IPS-18a (cell line): Measurements from ENCODE around the gene TUBA8.
"Not testable (repeated sequence)": the region's sequence is repeated elsewhere in the genome, so short reads cannot be mapped to it uniquely, and the experiment has no call there.

Source experiments
- H3K27ac ChIP-seq: one replicate; pipeline ENCODE4 v1.5.1; 2013; ENCODE audit warnings: low read length
- H3K27me3 ChIP-seq: one replicate; pipeline ENCODE4 v1.6.1; 2013; ENCODE audit warnings: mild to moderate bottlenecking, low read length; ENCODE audit not compliant: control insufficient read depth, insufficient read depth
- H3K36me3 ChIP-seq: one replicate; pipeline ENCODE4 v1.6.1; 2013; ENCODE audit warnings: low read depth, low read length; ENCODE audit not compliant: control insufficient read depth
- H3K4me1 ChIP-seq: one replicate; pipeline ENCODE4 v1.6.1; 2013; ENCODE audit warnings: low read depth, low read length; ENCODE audit not compliant: control insufficient read depth
- H3K4me3 ChIP-seq: one replicate; pipeline ENCODE4 v1.5.1; 2013; ENCODE audit warnings: low read length
- H3K9ac ChIP-seq: one replicate; pipeline ENCODE4 v1.6.1; 2013; ENCODE audit warnings: mild to moderate bottlenecking, low read length, moderate library complexity
- H3K9me3 ChIP-seq: one replicate; pipeline ENCODE4 v1.6.1; 2013; ENCODE audit warnings: low read depth, low read length; ENCODE audit not compliant: control insufficient read depth

The TUBA8 gene

DNA sequence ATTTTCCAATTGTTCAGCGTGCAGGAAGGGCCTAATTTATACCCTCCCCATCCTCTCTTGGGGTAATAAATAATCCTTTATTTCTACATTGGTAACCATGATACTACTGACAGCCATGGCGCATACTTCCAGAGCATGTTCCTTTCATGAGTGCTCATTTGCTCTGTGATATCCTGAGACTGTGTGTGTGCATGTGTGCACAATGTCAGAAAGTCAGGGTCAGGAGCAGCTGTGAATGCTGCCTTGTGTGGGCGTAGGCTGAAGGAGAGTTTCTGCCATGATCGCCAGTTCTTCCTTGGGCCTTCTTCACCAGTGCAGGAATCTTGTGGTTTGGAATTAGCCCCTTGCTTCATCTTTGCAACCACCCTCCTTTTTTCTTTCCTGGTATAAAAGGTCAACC lies 10.2 kb downstream of the TUBA8 start:
- H3K9ac ChIP-seq = no peak overlapping the region

DNA sequence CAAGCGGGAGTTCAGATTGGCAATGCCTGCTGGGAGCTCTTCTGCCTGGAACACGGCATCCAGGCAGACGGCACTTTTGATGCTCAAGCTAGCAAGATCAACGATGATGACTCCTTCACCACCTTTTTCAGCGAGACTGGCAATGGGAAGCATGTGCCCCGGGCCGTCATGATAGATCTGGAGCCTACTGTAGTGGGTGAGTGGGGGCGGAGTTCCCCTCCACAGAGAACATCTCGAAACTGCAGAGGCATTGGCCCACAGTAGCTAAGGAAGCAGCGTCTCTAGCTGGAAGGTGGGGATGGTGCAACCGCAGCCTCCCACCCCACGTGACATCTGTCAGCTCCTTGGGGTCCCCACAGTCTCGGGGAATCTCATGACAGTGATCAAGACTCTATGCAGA lies 10.9 kb downstream of the TUBA8 start:
- H3K9me3 ChIP-seq = no peaks in the 10 kb centered on the region
- H3K9ac ChIP-seq = no peak overlapping the region
- peaks cover 5% of the 10 kb centered on the region for H3K4me1 ChIP-seq
- no peak overlapping the region for H3K4me3 ChIP-seq
- H3K27me3 ChIP-seq = no peaks in the 10 kb centered on the region
- no peaks in the 10 kb centered on the region for H3K36me3 ChIP-seq
- no peak overlapping the region for H3K27ac ChIP-seq

More for the DNA sequence above, 10.2 kb downstream of the TUBA8 start:
- no peaks in the 10 kb centered on the region for H3K9me3 ChIP-seq
- no peak overlapping the region for H3K4me3 ChIP-seq
- no peak overlapping the region for H3K27ac ChIP-seq
- H3K4me1 ChIP-seq = peaks cover 5% of the 10 kb centered on the region
- no peaks in the 10 kb centered on the region for H3K36me3 ChIP-seq
- no peaks in the 10 kb centered on the region for H3K27me3 ChIP-seq

DNA sequence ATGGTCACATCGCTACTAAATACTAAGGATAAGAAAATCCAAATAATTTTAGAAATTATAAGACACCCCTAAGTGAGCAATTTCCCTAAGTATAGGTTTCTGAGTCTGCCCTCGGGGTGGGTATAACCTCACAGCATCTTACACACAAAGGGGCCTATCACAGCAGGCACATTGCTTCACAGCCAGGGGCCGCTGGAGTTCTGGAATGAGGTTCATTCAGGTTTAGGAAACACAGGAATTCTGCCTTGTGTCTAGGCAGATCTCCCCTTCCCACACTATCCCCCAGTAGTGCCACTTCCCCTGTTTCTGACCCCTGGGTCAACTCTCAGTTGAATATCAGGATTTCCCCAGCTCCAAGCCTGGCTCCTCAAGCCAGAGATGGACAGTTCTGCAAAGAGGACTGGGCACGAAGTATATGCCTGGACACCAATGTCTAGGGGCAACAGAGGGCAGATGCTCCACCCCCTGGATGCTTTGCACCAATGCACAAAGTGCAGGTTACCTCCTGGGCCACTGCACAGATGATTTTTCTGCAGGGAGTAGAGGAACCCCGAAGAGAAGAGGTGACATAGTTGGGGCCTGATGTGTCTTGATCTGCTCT lies 11.4 kb downstream of the TUBA8 start:
- Histone ChIP-seq H3K27me3 (no peaks in the 10 kb centered on the region), H3K9me3 (no peaks in the 10 kb centered on the region), H3K4me1 (peaks cover 5% of the 10 kb centered on the region), H3K4me3 (no peak overlapping the region), H3K36me3 (no peaks in the 10 kb centered on the region), H3K9ac (no peak overlapping the region), H3K27ac (no peak overlapping the region)

DNA sequence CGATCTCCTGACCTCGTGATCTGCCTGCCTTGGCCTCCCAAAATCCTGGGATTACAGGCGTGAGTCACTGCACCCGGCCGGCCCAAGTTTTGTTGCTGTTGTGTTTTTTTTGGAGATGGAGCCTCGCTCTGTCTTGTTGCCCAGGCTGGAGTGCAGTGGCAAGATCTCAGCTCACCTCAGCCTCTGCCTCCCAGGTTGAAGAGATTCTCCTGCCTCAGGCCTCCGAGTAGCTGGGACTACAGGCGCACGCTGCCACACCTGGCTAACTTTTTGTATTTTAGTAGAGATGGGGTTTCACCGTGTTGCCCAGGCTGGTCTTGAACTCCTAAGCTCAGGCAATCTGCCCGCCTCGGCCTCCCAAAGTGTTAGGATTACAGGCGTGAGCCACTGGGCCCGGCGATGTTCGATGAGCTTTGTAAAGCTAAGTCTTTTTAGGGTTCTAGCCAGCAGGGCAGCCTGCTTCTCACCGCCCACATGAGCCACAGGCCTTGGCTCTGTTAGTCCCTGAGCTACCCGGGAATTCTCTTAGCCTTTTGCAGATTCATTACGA lies 12.9 kb downstream of the TUBA8 start:
- not testable (repeated sequence) for H3K9ac ChIP-seq, H3K36me3 ChIP-seq, H3K9me3 ChIP-seq, H3K27ac ChIP-seq, H3K4me1 ChIP-seq, H3K4me3 ChIP-seq, H3K27me3 ChIP-seq

DNA sequence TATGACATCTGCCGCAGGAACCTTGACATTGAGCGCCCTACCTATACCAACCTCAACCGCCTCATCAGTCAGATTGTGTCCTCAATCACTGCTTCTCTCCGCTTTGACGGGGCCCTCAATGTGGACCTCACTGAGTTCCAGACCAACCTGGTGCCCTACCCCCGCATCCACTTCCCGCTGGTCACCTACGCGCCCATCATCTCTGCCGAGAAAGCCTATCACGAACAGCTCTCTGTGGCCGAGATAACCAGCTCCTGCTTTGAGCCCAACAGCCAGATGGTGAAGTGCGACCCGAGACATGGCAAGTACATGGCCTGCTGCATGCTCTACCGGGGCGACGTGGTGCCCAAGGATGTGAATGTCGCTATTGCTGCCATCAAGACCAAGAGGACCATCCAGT lies 16.0 kb downstream of the TUBA8 start:
- Histone ChIP-seq H3K4me1 (peaks cover 5% of the 10 kb centered on the region), H3K4me3 (no peak overlapping the region), H3K9ac (no peak overlapping the region), H3K36me3 (no peaks in the 10 kb centered on the region), H3K27me3 (no peaks in the 10 kb centered on the region), H3K27ac (no peak overlapping the region), H3K9me3 (no peaks in the 10 kb centered on the region)

DNA sequence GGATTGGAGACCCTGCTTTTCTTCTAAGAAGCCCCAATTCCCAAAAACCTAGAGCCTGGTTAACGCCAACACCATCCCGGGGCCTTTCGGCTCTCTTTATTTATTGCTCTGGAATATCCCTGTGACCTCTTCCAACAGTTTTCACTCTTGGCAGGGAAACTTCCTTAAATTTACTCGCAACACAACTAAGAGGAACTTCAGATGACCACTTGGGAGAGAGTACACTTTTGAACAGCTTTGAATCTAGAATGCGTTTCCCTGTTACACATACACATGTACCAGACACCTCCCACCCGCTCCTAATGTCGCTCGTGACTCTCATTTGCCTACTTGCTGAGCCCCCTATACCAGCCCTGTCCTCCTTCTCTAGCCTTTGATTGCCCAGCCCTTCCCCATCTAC lies 19.4 kb downstream of the TUBA8 start:
- H3K9me3 ChIP-seq = no peaks in the 10 kb centered on the region
- no peaks in the 10 kb centered on the region for H3K27me3 ChIP-seq
- H3K9ac ChIP-seq = no peak overlapping the region
- H3K4me3 ChIP-seq = no peak overlapping the region
- no peak overlapping the region for H3K27ac ChIP-seq
- H3K36me3 ChIP-seq = no peaks in the 10 kb centered on the region
- no peaks in the 10 kb centered on the region for H3K4me1 ChIP-seq

DNA sequence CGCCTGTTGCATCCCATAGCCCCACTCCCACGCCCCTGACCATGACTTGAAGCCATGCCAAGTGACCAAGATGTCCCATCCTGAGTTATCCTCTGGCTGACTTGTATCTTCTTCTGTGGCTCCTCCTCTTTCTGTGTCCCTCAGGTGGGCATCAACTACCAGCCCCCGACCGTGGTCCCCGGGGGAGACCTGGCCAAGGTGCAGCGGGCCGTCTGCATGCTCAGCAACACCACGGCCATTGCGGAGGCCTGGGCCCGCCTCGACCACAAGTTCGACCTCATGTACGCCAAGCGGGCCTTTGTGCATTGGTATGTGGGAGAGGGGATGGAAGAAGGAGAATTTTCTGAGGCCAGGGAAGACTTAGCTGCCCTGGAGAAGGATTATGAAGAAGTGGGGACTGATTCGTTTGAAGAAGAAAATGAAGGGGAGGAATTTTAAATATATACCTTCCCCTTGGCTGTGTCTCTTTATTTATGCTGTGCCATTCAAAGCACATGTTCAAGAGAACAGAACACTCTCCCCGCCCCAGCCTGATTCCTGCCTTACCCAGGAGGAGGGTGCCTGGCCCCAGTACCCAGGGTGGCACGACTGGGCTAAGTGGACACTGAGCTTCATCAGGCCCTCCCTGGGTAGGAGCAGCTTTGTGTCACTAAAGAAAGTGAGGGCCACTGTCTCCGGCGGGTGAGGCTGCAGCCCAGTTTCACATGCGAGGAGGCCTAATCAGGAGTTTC lies 20.3 kb downstream of the TUBA8 start:
- Histone ChIP-seq H3K9ac (no peak overlapping the region), H3K27me3 (no peaks in the 10 kb centered on the region), H3K4me1 (no peaks in the 10 kb centered on the region)

DNA sequence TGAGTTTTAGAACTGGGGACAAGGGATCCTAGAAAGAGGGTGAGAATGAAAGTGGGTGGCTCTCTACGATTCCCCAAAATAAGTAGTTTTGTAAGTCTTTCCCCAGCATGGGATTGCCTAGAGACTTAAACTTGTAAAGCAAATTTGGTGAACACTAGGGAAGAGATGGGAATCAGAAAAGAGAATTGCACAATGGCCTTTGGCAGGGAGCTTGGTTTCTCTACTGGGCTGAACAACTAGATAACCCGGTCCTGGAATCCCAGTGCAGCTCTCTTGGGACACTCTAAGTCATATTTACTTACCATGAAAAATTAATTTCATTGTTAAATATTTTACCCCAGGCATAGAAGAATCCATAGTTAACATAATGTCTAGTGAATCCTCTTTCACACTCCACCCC lies 22.8 kb downstream of the TUBA8 start:
- Histone ChIP-seq H3K27ac (no peak overlapping the region), H3K9me3 (no peaks in the 10 kb centered on the region), H3K4me1 (no peaks in the 10 kb centered on the region), H3K4me3 (no peak overlapping the region), H3K36me3 (no peaks in the 10 kb centered on the region), H3K9ac (no peak overlapping the region), H3K27me3 (no peaks in the 10 kb centered on the region)

More for the DNA sequence above, 20.3 kb downstream of the TUBA8 start:
- H3K36me3 ChIP-seq = no peaks in the 10 kb centered on the region
- H3K4me3 ChIP-seq = no peak overlapping the region
- no peaks in the 10 kb centered on the region for H3K9me3 ChIP-seq
- no peak overlapping the region for H3K27ac ChIP-seq

DNA sequence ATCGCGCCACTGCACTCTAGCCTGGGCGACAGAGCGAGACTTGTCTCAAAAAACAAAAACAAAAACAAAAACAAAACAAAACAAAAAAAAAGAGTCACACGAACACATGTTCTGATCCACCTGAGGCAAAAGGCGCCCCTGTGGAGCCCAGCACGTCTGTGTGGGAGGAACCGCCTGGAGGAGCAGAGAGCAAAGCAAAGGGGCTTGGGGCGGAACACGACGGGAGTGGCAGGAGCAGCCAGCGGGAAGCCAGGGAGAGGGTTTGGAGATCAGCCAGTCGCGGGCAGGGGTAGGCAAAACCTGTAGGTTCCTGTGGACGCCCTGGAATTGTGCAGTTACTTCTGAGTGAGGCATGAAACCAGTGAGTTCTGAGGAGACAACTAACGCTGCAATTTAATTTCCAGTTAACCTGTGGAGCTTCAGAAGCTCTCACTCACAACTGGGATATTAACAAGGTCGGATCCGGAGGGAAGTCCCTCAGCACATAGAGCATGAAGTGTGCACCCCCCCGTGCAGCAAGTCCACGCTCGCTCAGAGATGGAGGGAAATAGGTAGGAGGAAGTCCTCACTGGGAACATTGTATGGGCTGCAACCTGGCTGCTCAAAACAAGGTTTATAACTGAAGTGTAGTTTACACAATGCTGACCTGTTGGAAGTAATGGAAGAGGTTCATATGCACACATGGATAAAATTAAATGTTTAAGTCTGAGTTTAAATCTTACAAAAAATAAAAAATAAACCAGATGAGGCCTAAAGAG lies 26.1 kb downstream of the TUBA8 start:
- no peak overlapping the region for H3K27ac ChIP-seq
- H3K9me3 ChIP-seq = no peaks in the 10 kb centered on the region
- H3K4me3 ChIP-seq = no peak overlapping the region
- H3K9ac ChIP-seq = no peak overlapping the region
- no peaks in the 10 kb centered on the region for H3K36me3 ChIP-seq
- no peaks in the 10 kb centered on the region for H3K4me1 ChIP-seq
- no peaks in the 10 kb centered on the region for H3K27me3 ChIP-seq

DNA sequence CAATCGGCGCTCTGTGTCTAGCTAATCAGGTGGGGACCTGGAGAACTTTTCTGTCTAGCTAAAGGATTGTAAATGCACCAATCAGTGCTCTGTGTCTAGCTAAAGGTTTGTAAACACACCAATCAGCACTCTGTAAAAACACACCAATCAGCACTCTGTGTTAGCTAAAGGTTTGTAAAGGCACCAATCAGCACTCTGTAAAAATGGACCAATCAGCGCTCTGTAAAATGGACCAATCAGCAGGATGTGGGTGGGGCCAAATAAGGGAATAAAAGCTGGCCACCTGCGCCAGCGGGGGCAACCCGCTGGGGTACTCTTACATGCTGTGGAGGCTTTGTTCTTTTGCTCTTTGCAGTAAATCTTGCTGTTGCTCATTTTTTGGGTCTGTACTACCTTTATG lies 30.4 kb downstream of the TUBA8 start:
- H3K9ac ChIP-seq, H3K4me1 ChIP-seq, H3K36me3 ChIP-seq, H3K9me3 ChIP-seq, H3K4me3 ChIP-seq, H3K27me3 ChIP-seq, H3K27ac ChIP-seq: not testable (repeated sequence)

DNA sequence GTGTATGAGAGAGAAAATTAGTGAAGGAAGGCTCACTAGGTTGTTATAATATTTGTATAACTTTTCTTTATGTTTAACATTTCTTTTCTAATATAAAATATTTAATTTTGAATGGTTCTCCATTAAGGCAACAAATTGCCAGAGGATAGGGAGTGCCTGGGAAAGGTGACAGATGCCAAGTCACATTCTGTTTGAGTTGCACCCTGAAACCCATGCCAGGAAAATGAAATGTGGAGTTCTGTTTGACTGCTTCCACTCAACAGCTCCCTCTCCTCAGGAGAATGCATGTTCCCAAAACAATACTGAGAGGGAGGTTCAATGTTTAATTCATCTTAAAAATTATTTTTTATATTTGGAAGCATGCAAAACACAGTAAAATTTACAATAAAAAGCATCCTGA lies 33.5 kb downstream of the TUBA8 start:
- H3K9ac ChIP-seq = no peak overlapping the region
- no peaks in the 10 kb centered on the region for H3K4me1 ChIP-seq
- no peaks in the 10 kb centered on the region for H3K36me3 ChIP-seq
- peaks cover 12% of the 10 kb centered on the region for H3K27me3 ChIP-seq
- no peak overlapping the region for H3K27ac ChIP-seq
- H3K9me3 ChIP-seq = no peaks in the 10 kb centered on the region
- H3K4me3 ChIP-seq = no peak overlapping the region
